GM18868 (cell line): ENCODE data around the gene SH3PXD2B.
"Not testable (repeated sequence)": the region's sequence is repeated elsewhere in the genome, so short reads cannot be mapped to it uniquely, and the experiment has no call there.

Experiments used
- ATAC-seq: cut with Tn5 transposase; IDR thresholded peaks from one replicate; pipeline ENCODE4 v1.9.1; 2021; ENCODE audit warnings: mild to moderate bottlenecking, moderate library complexity; ENCODE audit not compliant: unreplicated experiment

The SH3PXD2B gene

DNA sequence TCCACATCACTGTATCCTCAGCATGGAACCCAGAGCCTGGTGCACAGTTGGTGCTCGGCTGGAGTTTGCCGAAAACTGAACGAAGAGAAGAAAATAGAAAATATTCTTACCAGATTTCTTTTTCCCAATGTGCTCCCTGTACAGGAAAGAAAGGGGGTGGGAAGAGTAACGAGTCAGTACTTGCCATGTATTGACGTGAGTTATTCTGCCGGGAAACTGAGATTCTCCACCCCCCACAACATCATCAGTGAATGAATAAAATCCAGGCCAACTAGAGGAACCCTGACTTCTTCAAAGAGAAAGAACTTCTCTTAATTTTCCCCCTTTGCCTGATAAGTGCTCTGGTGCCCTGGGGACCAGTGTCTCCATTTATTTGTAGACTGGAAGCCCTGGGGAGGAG, 80.6 kb downstream of the SH3PXD2B start:
- ATAC-seq, result no peak

DNA sequence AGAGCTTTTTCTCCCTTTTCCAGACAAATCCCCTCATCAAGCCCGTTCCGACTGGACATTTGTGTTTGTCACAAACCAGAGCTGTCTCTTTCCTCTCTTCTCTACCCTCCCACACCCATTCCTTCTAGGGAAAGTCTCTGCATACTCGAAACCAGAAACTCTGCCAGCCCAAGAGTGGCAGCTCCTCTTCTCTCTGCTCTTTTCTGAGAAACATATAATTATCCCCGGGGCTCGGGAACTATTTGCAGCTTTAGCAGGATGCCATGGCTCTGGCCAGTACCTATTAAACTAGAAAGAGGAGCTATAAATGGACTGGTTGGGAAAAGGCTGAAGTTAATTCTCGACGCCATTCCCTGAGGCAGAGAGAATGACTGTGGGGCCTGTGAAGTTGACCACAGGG, 82.6 kb downstream of the SH3PXD2B start:
- no peak for ATAC-seq

DNA sequence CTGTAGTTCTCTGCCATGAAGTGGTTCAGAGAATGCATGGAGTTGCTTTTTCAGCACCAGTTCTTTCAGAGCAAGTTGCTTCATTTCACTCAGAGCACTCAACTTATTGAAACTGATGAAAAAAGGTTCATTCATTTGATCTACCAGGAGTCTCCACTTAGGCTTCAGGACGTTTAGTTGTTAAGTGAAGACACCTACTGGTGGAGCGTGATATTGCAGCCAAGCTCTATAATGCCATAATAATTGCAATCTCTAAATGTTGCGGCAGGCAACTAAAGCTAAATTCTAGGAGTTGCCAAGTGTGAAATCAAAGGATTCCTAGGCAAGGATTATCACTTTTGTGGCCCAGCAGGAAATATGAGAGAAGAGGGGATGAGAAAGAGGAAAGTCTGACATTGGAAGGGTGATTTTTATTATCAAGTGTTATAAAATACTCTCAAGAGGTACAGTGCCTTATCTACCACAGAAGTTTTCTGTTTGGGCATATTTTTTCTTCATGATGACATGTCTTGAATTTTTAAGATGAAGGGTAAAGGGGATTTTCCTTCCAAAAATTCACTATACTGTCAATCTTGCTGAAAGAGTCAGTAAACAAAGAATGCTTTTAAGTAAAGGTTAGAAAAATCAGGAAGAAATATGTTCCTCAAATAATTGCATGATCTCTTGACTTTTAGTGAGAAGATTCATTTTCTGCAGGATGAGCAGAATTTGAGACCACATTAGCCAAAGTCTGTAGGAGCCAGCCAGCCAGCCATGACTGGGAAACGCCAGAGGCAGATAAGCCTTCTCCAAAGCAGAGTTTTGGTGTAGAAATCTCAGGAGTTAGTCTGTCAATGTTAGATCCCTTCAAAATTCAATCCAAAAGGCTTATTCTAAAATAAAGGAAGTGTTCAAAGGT, 83.4 kb downstream of the SH3PXD2B start:
- no peak for ATAC-seq

DNA sequence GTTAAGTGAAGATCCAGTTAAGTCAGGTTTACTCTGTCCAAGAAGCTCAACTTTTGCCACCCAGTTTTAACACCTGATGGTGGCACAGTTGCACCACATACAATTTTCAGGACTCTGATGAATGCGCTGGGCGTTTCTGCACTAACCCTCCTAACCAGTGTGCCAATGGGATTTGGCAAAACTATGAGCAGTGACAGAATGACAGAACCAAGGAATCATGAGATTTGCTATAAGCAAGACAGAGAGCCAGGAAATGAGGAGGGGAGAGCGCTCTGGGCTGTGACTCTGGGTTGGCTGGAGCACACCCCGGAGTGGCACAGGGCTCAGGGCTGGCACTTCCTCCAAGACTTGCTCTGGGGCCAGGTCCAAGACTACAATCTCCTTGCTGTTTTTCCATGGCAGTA, 84.1 kb downstream of the SH3PXD2B start:
- no peak for ATAC-seq

GRCh38 chr5:172368699-172369098, 85.6 kb downstream of the SH3PXD2B start:
- ATAC-seq, result not testable (repeated sequence)

GRCh38 chr5:172365948-172366608, 88.2 kb downstream of the SH3PXD2B start:
- no peak for ATAC-seq

- no peak for ATAC-seq
These were observed 89.6 kb downstream of the SH3PXD2B start for GRCh38 chr5:172364773-172365172.

- no peak for ATAC-seq
These were observed 91.6 kb downstream of the SH3PXD2B start for GRCh38 chr5:172362755-172363154.

GRCh38 chr5:172361566-172362238, 92.6 kb downstream of the SH3PXD2B start:
- ATAC-seq, result no peak

DNA sequence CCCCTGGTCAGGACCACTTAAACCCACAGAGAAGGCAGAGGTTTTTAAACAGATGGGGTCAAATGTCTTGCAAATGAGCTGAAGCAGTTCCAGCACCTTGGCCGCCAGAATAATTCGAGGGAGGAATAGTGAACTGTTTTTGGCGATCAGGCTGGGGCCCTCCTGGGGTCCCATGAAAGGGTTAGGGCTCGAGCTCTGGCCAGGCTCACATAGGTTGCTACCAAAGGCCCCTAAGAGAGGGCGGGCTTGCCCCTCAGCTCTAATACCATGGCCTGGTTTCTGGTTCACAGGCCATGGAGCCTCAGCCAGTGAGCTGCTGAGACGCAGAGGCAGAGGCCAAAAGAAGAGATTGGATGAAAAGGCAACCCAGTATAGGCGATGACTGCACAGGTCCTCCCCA, 96.0 kb downstream of the SH3PXD2B start:
- ATAC-seq, result no peak

- no peak for ATAC-seq
These were observed 97.8 kb downstream of the SH3PXD2B start for GRCh38 chr5:172356527-172356926.

GRCh38 chr5:172356047-172356446, 98.3 kb downstream of the SH3PXD2B start:
- no peak for ATAC-seq

DNA sequence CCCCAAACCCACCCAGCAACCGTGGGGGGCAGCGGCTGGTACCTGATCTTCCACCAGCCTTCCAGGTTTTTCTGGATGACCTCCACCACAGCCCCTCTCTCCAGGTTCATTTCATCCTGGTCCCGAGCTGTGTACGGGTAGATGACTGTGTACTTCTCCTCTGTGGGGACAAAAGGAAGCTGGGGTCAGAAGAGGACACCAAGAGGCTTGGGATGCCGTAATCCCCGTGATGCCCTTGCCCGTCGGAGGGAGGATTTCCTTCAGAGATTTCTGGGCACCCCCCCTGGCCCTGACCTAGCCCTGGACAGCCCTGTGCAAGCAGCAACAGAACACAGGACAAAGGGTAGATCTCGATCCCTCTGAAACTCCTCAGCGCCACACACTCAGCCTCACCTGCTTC, 100.5 kb downstream of the SH3PXD2B start:
- ATAC-seq, result no peak

DNA sequence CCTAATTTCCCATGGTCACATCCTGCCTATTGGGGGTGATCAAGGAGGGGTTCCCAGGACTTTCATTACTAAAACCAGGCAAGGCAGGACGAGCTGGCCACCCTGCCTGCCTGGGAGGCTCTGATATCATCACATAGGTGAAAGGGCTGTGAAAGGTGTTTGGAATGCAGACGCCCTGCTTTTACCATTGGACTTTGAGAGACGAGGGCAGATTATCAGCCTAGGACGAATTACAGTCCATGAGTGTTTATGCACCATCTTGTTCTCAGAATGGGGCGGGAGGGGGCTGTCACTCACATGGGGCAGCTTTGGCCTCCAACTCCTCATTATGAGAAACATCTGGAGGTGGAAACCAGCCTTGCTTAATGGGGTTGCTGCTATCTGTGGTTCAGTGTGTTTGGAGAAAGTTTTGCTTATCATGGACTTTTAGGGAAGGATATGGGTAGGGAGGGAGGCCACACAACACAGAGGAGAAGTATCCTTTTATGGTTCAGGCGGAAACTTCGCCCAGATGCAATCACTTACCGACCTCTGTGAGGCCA, 101.0 kb downstream of the SH3PXD2B start:
- no peak for ATAC-seq

DNA sequence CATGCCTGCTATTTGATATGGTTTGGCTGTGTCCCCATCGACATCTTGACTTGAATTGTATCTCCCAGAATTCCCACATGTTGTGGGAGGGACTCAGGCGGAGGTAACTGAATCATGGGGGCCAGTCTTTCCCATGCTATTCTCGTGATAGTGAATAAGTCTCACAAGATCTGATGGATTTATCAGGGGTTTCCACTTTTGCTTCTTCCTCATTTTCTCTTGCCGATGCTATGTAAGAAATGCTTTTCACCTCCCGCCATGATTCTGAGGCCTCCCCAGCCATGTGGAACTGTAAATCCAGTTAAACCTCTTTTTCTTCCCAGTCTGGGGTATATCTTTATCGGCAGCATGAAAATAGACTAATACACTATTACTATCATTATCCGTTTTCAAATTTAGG, 101.8 kb downstream of the SH3PXD2B start:
- ATAC-seq, result not testable (repeated sequence)

- no peak for ATAC-seq
These were observed 103.0 kb downstream of the SH3PXD2B start for GRCh38 chr5:172351240-172351778.

DNA sequence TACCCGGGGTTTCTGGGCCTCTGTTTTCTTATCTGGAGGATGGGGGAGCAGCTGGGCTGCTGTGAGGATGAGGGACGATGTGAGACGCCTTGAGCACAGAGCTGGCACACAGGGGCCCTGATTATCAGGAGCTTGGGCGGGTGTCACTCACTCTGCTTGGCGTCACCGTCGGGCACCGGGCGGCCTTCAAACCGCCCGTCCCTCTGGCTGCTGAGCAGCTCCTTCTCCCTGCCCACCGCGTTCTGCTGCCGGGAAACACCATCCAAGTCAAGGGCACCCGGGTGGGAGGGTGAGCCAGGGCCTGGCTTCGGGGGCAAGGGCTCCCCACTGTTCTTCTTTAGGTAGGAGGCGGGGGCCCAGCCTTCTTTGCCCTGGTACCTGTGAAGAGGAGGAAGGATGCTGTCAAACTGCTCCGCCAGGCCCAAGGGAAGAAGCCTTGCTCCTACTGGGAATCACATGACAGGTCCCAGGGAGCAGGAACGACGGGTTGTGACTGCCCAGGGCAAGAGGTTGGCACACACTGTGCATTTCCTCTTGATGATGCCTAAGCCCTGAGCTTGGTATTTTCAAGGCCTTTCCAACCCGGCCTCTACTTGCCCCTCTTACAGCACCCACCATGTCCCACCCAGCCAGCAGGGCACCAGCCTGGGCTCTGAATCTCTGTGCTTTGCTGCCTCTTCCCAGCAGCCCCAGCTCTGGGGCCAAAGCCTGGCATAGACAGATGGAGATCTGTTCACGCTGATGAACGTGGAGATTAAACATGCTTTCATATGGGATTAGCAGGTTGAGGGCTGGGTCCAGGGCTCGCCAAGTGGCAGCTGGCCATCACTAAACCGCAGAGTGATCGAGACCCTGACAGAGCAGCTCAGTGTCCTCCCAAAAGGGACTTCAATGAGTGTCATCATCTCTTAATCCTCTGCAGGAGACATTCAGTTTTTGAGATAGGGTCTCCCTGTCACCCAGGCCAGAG, 103.8 kb downstream of the SH3PXD2B start:
- ATAC-seq, result no peak

- not testable (repeated sequence) for ATAC-seq
These were observed 105.6 kb downstream of the SH3PXD2B start for GRCh38 chr5:172348733-172349132.

- no peak for ATAC-seq
These were observed 106.2 kb downstream of the SH3PXD2B start for GRCh38 chr5:172348084-172348483.

DNA sequence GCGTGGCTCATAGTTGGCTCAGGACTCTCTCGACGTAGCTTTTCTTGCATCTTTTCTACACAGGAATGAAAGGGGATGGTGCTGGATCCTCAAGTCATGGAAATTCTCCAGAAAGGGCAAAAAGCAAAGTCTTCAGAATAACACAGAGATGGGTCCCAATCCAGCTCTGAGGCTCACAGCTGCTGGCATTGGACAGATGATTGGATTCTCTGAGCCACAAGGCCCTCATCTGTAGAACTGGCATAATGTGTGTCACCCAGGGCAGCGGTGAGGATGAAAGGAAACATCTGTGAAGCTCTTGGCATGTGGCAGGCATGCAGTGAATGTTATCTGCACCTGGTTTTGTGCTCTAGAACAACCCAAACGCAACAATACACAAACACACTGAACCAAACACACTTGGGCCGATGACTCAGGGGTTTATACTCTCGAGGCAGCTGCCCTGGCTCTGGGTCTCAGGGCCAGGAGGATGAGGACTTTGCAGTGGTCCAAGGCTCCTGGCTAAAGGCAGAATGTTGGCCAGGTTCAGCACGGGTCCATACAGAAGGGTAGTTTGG, 106.8 kb downstream of the SH3PXD2B start:
- no peak for ATAC-seq
